ENCODE results near the gene PLCXD1. TPM values are rescaled to one million over a fixed set of nuclear protein-coding genes. Genes with fewer than 3 reads are reported as not detected.

PLCXD1 gene
- total RNA-seq, 4 donors from 2014 or later = 3.7 to 7.9 (median 6.3) TPM

DNA sequence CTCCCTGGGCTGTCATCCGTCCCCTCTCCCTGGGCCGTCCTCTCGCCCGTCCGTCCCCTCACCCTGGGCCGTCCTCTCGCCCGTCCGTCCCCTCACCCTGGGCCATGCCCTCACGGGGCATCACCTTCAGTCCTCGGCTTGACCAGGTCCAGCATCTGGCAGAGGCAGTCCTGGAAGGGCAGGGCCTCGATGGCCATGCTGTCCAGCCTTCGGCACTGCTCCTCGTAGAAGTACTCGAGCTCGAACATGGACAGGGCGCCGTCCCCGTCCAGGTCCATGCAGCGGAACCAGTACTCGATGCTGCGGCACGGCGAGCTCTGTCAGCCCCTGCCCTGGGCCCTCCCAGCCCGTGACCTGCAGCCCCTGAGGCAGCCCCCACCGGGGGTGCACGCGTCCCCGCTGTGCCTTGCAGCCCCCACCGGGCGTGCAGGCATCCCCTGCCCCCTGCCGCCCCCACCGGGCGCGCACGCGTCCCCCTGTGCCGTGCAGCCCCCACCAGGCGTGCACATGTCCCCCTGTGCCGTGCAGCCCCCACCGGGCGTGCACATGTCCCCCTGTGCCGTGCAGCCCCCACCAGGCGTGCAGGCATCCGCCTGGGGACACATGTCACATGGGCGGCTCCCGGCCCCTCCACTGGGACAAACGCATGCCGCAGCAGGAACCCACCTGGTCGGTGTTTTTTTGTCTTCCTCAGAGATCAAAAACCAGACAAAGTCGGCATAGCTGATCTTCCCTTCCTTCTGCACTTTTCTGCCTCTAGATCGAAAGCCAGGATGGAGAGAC, 59.7 kb downstream of the PLCXD1 start:
- Histone ChIP-seq H3K27me3 (no peaks in the 10 kb centered on the region), H3K27ac (no peak overlapping the region), H3K36me3 (no peaks in the 10 kb centered on the region), H3K9me3 (no peaks in the 10 kb centered on the region), H3K4me1 (no peaks in the 10 kb centered on the region), H3K4me3 (replicated peaks in 1 of 3) (no peak overlapping the region)
- 90 to 95% methylated on average over 17 to 29 of the region's 52 CpGs for WGBS, 2 donors
- DNase-seq = no peak
- intact Hi-C loops (cut with DNase I) = no loop called here
- TF ChIP-seq POLR2A (IDR thresholded peaks at IDR 0.05) = no peak
- TF ChIP-seq, protein P1, sequence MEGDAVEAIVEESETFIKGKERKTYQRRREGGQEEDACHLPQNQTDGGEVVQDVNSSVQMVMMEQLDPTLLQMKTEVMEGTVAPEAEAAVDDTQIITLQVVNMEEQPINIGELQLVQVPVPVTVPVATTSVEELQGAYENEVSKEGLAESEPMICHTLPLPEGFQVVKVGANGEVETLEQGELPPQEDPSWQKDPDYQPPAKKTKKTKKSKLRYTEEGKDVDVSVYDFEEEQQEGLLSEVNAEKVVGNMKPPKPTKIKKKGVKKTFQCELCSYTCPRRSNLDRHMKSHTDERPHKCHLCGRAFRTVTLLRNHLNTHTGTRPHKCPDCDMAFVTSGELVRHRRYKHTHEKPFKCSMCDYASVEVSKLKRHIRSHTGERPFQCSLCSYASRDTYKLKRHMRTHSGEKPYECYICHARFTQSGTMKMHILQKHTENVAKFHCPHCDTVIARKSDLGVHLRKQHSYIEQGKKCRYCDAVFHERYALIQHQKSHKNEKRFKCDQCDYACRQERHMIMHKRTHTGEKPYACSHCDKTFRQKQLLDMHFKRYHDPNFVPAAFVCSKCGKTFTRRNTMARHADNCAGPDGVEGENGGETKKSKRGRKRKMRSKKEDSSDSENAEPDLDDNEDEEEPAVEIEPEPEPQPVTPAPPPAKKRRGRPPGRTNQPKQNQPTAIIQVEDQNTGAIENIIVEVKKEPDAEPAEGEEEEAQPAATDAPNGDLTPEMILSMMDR (IDR thresholded peaks at IDR 0.05) = no peak

DNA sequence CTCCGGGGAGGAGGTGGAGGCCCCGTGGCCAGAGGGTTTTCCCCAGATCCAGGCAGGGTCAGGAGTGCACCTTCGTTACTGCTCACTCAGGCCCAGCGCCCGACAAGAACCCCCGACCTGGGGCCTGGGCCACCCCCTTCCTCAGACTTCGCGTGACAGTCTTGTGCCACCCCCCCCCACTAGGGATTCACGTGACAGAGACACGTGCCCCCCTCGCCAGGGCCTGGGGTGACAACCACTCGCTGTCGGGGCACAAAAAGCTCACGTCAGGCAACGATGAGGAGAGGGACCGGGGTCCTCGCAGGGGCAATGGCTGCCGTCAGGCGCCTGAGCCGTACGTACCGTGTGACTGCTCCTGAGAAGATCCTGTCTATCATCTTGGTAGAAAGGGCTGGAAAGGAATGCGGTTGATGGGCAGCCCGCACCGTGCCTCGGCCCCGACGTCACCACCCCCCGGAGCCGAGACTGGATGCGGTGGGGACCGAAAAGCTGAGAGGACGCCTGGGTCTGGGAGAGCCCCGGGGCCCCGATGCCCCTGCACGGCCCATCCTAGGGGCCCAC, 60.4 kb downstream of the PLCXD1 start:
- no peaks in the 10 kb centered on the region for H3K9me3 ChIP-seq
- H3K27me3 ChIP-seq = no peaks in the 10 kb centered on the region
- WGBS, 2 donors = 95 to 99% methylated on average over 31 to 32 of the region's 36 CpGs
- no peak overlapping the region for H3K27ac ChIP-seq
- H3K36me3 ChIP-seq = no peaks in the 10 kb centered on the region
- H3K4me1 ChIP-seq = no peaks in the 10 kb centered on the region
- H3K4me3 ChIP-seq (replicated peaks in 1 of 3) = no peak overlapping the region
- intact Hi-C loops (cut with DNase I) = no loop called here
- DNase-seq = no peak
- TF ChIP-seq POLR2A (IDR thresholded peaks at IDR 0.05) = no peak
- TF ChIP-seq, protein P1 (IDR thresholded peaks at IDR 0.05) = no peak

DNA sequence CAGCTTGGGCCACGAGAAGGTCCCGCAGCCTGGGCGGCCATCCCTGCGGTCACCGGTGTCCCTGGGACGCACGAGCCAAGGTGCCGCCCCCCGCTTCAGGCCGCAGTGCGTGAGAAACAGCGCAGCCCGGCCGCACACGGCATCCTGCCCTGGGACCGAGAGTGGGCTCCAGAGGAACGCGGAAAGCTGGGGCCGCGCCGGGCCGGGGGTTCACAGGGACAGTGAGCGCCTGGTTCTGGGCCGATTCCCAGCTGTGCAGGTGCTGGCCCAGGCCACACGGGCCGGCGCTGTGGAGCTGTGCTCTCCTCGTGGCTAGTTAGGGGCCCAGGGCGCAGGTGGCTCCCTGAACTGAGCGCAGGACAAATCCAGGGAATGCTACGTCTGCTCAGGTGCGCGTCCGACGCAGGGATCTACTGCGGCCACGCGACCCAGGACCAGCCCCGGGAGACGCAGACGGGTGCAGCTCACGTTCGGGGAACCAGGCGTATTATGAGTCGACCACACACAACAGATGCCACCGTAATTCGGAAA, 63.3 kb downstream of the PLCXD1 start:
- H3K36me3 ChIP-seq = no peaks in the 10 kb centered on the region
- no peak overlapping the region for H3K27ac ChIP-seq
- no peaks in the 10 kb centered on the region for H3K4me1 ChIP-seq
- 98 to 99% methylated on average over 16 to 35 of the region's 47 CpGs for WGBS, 2 donors
- H3K4me3 ChIP-seq (replicated peaks in 1 of 3) = no peak overlapping the region
- DNase-seq = no peak
- intact Hi-C loops (cut with DNase I) = no loop called here
- no peak for TF ChIP-seq POLR2A (IDR thresholded peaks at IDR 0.05)
- TF ChIP-seq, protein P1 (IDR thresholded peaks at IDR 0.05) = no peak
- H3K9me3 ChIP-seq = no peaks in the 10 kb centered on the region
- no peaks in the 10 kb centered on the region for H3K27me3 ChIP-seq

DNA sequence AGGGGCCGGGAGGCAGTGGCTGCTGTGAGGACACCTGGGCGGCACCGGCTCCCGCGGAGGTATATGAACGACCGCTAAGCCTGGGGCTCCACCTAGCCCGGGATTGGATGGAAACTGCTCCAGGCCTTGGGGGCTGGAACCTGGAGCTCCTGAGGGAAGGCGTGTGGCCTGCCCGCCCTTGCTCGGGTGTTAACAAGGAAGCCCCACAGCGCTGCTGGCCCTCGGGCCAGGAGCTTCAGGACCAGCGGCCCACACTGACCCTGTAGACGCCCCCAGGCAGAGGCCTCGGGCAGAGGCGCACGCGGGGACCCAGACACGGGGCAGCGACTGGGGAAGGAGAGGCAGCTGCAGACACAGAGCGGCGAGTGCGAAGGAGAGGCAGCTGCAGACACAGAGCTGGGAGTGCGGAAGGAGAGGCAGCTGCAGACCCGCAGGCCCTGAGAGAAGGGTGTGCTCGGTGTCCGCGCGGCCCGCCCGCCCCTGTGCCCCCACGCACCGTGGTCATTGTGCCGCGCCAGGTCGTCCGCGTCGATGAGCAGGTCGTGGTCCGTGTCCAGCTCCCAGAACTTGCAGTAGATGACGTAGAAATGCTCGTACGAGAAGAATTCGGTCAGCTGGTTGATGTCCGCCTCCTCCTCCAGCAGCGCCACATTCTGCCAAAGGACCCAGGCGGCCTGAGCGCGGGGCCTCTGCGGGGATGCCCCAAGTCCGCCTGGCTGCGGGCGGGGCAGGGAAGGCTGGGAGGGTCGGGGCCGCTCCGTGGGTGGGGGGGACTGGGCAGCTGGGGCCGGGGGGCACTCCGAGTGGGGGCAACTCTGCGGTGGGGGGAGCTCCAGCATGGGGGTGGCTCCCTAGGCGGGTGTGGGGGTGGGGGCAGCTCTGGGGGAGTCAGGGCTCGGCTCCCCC, 64.1 kb downstream of the PLCXD1 start:
- no peak overlapping the region for H3K27ac ChIP-seq
- TF ChIP-seq POLR2A (IDR thresholded peaks at IDR 0.05) = no peak
- TF ChIP-seq, protein P1 (IDR thresholded peaks at IDR 0.05) = no peak
- 95% methylated on average over 36 to 45 of the region's 63 CpGs for WGBS, 2 donors

More for the DNA sequence above, 64.1 kb downstream of the PLCXD1 start:
- Histone ChIP-seq H3K9me3 (no peaks in the 10 kb centered on the region), H3K27me3 (no peaks in the 10 kb centered on the region), H3K4me1 (no peaks in the 10 kb centered on the region), H3K4me3 (replicated peaks in 1 of 3) (no peak overlapping the region), H3K36me3 (no peaks in the 10 kb centered on the region)
- DNase-seq = no peak
- intact Hi-C loops (cut with DNase I) = no loop called here

Measured in thyroid gland (tissue), 4 donors.